Stomach (tissue), 4 donors: ENCODE measurements around the gene TMEM221.

Source experiments
- CTCF ChIP-seq, 7 experiments: fragments of 450-650 bp in 4 of 7; fragments of 200-600 bp in 3 of 7; sonication (generic) in 3 of 7; IDR thresholded peaks; one replicate each; pipeline ENCODE4 v1.5.1; 2016 to 2019; ENCODE audit warnings: antibody characterized with exemption in 7 of 7, control low read depth in 2 of 7, mild to moderate bottlenecking in 1 of 7
- POLR2A ChIP-seq, 4 donors: fragments of 450-650 bp; IDR thresholded peaks; one replicate each; pipeline ENCODE4 v1.6.1; 2016; ENCODE audit warnings: antibody characterized with exemption in 4 of 4, control low read depth in 2 of 4, mild to moderate bottlenecking in 1 of 4, moderate library complexity in 1 of 4

GRCh38 chr19:17421942-17422341 is 26.5 kb downstream of the TMEM221 start:
- no peak for TF ChIP-seq CTCF (IDR thresholded peaks at IDR 0.05)
- TF ChIP-seq POLR2A (IDR thresholded peaks at IDR 0.05) = no peak
